Measurements from ENCODE around the gene CREB5.

- TF ChIP-seq MTA3 (CRISPR knock-in tag; IDR thresholded peaks at IDR 0.05) (no peak), SMAD3 (CRISPR knock-in tag; IDR thresholded peaks at IDR 0.05) (no peak), CEBPB (IDR thresholded peaks at IDR 0.05; ENCODE audit: borderline replicate concordance, low read depth, low read length) (no peak), RAD21 (CRISPR knock-in tag; IDR thresholded peaks at IDR 0.05) (no peak), ZNF749 (CRISPR knock-in tag; IDR thresholded peaks at IDR 0.05; ENCODE audit: borderline replicate concordance) (no peak), GZF1 (CRISPR knock-in tag; IDR thresholded peaks at IDR 0.05) (no peak)
- TF ChIP-seq, protein P1, sequence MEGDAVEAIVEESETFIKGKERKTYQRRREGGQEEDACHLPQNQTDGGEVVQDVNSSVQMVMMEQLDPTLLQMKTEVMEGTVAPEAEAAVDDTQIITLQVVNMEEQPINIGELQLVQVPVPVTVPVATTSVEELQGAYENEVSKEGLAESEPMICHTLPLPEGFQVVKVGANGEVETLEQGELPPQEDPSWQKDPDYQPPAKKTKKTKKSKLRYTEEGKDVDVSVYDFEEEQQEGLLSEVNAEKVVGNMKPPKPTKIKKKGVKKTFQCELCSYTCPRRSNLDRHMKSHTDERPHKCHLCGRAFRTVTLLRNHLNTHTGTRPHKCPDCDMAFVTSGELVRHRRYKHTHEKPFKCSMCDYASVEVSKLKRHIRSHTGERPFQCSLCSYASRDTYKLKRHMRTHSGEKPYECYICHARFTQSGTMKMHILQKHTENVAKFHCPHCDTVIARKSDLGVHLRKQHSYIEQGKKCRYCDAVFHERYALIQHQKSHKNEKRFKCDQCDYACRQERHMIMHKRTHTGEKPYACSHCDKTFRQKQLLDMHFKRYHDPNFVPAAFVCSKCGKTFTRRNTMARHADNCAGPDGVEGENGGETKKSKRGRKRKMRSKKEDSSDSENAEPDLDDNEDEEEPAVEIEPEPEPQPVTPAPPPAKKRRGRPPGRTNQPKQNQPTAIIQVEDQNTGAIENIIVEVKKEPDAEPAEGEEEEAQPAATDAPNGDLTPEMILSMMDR (CRISPR knock-in tag; IDR thresholded peaks at IDR 0.05) = no peak
These were observed 317.0 kb downstream of the CREB5 start for GRCh38 chr7:28729281-28729680.
